GM21737 (cell line): ENCODE measurements around the gene KIRREL1.

Experiments
- ATAC-seq: cut with Tn5 transposase; IDR thresholded peaks from one replicate; pipeline ENCODE4 v1.9.1; 2021; ENCODE audit warnings: mild to moderate bottlenecking, moderate library complexity; ENCODE audit not compliant: unreplicated experiment

The KIRREL1 gene

DNA sequence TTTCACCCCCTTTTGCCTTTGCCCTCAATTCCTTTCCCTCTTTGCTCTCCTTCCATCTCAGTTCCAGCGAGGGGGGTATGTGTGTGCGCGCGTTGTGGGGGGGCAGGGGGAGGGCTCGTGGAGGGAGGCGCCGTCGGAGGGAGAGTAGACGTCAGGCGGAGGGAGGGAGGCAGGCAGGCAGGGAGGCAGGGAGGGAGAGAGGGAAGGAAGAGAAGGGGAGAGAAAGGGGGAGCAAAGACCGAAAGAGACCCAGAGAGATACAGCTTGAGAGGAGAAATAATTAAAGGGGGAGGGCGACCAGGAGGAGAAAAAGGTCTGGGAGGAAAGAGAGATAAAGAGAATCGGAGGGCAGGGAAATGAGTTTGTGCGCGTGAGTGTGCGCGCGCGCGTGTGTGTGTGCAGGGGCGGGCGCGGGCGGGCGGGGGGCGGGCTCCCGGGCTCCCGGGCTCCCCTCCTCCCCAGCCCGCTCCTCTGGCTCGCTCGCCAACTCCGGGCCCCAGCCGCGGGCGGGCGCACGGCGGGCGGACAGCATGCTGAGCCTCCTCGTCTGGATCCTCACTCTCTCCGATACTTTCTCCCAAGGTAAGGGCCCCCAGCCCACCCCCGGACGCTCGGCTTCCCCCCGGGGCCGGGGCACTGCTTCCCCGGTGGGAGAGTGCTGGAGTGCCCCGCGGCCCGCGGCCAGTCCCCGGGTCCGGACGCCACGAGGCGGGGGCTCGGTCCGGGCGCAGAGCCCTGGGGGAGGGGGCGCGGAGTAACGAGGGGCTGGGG lies at the start of gene KIRREL1:
Gene KIRREL1 (plus strand): TSS at position 499 of the 771 bp plus-strand sequence. CDS start 32 bp downstream, at position 531.
- ATAC-seq = no peak

DNA sequence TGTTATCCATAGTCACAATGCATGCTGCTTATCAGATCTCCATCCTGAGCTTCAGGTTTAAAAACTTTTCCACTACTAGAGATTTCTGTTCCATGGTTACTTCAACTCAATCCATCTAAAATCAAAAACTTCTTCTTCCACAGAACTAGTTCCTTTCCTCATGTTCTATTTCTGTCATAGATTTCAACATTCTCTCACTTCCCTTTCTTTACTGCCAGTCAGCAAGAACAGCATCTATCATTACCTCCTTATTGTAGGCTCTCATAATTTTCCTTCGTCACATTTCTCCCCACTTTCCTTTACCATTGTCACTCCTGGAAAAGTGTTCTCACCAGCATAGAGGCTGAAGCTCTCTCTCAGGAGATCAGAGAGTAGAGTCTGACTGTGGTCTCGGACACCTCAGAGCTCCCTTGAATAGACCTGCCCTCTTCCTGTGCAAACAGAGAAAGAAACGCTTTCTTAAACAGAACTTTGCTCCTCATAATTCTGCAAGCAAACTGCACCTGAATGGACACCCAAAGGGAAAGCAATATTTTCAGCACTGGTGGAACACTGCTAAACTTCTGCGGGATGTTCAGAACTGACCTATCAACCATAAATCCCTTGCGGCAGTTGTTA lies 48.7 kb upstream of the KIRREL1 start:
- no peak for ATAC-seq

DNA sequence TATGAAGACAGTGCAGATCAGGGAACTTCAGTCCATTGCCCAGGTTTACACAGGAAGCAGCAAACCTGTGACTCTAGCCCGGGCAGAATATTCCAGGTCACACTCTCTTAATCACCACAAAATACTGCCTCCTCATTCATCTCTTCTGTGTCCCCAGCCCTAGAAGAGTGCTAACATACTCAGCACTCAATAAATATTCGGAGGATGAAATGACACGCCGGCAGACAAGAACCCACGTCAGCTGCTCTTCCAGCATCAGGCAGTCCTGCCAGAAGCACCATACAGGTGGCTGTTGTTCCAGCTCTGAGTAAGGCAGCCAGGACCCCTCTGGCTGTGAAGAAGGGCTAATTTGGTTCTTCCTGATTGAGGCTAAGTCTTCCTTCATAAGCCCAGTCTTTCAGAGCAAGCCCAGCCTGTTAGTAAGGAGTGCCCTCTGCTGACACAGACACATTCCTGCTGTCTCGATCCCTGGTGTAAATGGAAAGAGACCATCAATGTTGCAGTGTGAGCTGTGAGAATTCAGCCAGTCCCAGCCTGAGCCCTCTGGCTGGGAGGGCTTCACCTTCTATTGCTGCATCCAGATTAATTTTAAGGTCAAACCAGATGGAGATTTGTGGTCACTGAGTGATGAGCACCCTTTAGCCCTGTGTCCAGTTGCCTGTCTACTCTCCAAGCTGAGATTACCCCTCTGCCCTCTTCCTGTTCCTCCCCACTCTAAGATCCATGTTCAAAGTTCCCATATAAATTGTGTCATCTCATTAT lies 45.0 kb upstream of the KIRREL1 start:
- no peak for ATAC-seq

DNA sequence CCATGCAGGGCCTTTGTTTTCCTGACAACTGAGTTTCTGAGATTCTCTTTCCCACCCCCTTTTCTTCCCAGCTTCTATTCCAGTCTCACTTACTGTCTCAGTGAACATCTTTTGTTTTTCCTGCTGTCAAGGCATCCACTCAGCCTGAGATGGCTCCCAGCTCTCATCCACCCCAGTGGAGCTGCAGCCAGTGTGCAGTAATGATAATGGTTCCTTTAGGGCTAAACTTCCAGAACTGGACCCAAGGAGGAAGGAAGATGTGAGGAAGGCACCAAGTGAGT lies 44.4 kb upstream of the KIRREL1 start:
- ATAC-seq = no peak

DNA sequence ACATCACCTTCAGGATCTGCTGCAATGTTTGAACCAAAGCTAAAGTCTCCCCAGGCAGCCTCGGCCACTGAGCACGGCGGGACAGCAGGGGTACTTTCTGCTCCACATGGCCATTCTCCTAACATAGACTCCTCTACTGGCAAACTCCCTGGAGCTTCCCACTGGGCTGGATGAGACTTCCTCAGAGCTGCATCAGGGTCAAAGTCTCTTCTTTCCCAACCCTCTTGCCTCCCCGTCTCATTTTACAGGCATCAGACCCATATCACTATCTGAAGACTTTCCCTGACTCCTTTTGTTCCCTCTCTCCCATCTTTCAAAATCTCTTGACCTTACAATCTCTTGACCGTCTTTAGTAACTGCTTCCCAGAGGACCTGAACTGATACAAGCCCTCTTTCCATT lies 42.2 kb upstream of the KIRREL1 start:
- no peak for ATAC-seq

DNA sequence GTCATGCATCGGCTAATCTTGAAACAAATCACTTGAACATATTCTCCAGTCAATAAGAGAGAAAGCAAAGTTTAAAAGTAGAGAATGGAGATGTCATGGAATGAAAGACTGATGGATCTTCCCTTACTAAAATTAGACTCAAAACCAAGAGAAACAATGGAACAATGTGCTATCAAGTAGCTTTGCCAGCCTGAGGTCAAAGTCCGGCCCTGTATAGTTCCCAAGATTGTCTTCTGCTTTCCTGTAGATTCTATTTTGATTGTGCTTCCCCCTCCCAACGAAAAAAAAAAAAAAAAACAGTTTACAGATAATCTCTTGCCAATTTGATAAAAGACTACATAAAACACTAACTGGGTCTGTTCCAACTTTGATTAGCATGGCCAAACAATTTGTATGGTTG lies 40.8 kb upstream of the KIRREL1 start:
- no peak for ATAC-seq

DNA sequence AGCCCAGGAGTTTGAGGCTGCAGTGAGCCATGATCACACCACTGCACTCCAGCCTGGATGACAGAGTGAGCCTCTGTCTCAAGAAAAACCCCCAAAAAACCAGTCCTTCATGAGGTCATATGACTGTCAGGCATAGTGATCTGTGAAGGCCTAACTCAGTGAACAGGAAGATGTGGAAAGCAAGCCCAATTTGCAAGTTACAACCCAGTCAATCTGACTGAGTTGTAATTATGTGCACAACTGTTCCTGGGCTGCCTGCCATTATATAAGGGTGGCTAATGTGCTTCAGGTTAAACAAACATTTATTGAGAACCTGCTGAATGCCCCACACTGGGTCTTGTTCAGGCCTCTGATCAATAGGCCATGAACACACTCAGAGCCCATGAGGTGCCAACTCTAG lies 38.2 kb upstream of the KIRREL1 start:
- no peak for ATAC-seq

DNA sequence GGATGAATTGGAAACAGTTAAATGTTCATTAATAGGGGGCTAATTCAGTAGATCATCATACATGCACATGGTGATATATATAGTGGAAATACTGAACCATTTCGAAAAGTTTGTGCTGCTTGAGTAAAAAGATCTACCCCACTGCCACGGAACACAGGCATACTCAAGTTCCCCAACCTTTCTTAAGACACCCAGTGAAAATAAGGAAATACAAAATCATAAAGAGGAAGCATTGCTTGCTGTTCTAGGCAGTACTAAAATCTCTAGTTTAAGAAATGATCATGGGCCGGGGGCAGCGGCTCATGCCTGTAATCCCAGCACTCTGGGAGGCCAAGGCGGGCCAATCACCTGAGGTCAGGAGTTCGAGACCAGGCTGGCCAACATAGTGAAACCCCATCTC lies 37.6 kb upstream of the KIRREL1 start:
- no peak for ATAC-seq

DNA sequence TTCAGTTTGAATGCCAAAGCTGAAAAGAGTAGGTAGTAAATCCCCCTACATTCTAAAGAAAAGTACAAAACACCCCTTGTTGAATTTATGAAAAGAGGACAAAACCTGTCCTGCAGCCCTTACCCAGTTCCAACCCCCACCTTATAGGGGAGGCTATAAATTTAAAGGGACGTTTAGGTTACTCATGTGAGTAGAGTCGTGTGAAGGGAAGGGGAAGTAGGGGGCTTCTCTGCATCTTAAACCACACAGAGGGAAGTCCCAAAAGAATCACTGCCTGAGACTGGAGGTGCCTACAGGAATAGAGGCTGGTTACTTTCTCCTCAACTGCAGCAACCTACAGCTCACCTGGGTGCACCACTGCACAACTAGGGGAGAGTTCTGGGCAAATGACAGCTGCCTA lies 36.7 kb upstream of the KIRREL1 start:
- no peak for ATAC-seq

DNA sequence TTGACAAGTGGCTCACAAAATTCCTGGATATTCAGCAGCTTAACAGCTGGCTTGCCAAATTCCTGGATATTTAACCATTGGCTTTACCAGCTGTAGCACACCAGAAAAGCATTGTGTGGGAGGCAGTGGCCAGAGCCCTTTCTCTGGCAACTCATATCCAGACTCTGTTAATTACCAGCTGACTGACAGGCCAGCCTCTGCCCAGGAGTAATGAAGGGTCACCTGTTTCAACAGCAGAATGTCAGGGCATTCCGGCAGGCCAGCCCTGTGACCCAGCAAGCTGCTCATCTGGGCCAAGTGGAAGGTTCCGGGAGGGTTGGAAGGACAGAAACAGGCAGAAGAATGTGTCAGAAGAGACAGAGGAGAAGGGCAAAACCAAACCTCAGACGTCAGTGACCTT lies 35.2 kb upstream of the KIRREL1 start:
- ATAC-seq = no peak

DNA sequence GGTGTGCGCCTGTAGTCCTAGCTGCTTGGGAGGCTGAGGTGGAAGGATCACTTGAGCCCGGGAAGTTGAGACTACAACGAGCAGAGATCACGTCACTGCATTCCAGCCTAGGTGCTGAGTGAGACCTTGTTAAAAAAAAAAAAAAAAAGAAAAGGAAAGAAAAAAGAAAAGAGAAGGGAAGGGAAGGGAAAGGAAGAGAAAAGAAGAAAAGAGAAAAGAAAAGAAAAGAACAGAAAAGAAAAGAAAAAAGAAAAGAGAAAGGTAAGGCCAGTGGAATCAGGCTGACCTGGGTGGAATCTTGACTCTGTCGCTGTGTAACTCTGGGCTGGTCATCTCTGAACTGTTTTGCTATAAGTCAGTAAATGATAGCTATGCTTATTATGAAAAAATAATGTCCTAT lies 33.7 kb upstream of the KIRREL1 start:
- ATAC-seq = no peak

DNA sequence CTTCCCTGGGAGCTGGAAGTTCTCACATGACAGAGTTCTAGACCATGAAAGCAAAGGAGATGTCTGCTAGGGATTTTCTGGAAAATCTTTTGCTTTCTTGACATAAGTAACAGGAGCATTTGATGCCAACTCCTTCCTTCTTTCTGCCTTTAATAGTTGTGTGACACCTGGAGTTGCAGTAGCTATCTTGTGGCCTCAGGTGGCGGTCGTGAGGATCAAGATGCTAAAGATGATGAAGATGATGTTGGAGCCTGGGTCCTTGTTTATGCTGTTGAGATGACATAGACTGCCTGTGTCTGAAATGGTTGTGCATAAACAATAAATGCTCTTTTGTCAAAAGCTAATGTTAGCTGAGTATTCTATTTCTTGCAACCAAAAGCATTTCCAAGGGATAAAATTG lies 32.7 kb upstream of the KIRREL1 start:
- ATAC-seq = no peak

DNA sequence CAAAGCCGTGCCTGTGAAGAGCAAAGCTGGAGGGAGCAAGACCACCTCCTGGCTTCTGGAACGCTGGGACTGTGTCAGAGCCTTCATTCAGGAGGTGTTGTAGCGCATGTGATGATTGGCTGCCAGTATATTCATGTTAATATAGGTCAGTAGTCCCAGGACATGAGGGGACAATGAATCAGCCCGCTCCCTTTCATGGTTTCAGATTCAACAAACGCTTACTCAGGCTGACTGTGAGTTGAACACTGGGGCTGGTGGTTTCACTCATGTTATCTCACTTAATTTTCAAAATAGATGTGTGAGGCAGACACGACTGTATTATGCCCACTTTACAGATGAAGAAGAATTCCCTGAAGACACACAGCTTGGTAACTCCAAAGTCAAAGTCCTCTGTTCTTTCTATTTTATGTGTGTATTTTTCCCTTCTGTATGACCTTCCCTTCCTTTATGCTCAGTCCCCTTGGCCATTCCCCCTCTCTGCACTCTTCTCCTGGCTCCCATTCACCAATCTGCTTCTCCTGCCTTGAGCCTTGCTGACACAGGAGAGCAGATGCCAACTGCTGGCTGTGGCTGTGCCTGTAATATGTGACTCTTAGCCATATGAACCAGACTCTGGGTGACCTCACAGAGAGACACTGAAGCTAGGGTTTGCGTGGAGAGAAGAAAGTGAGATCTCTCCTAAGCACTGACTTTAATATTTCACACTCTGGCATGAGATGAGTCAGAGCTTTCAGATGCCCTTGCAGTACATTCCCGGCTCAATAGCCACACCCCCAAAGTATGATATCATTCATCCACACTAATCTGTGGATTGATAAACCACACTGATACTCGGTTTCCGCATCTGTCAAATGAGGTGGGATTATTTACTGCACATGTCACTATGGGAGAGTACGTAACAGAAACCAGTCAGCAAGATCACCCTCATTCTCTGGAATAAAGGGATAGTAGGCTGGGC lies 31.4 kb upstream of the KIRREL1 start:
- ATAC-seq = no peak

DNA sequence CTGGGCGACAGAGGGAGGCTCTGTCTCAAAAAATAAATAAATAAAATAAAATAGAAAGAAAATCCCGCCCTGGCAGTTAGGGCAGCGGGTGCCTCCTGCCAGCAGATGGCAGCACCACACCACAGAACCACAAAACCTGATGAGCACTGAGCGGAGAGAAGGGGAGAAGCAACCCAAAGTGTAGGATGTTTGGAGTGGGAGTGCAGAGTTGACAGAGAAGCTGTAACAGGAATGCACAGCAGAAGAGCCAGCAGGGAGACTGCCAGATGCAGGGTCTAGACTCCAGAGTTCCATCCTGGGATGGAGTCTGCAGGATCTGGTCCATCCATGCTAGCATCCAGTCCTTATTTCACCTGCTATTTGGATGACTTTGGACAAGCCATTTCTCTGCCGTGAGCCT lies 29.7 kb upstream of the KIRREL1 start:
- ATAC-seq = no peak

DNA sequence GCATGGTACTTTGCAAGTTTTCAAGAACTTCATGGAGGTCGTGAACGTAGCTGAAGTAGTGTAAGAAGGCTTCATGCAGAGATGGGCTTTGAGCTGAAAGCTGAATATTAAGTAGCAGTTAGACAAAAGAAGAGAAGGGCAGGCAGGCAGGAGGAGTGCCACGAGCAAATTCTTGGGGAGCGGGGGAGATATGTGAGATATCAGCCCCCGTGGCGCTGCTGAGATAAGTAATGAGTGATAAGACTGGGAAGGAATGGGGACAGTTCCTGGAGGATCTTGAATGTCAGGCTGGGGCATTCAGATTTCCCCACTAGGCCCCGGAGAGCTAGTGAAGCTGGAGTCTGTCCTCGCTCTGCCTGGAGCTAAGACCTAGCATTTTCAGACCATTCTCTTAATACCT lies 27.9 kb upstream of the KIRREL1 start:
- no peak for ATAC-seq

DNA sequence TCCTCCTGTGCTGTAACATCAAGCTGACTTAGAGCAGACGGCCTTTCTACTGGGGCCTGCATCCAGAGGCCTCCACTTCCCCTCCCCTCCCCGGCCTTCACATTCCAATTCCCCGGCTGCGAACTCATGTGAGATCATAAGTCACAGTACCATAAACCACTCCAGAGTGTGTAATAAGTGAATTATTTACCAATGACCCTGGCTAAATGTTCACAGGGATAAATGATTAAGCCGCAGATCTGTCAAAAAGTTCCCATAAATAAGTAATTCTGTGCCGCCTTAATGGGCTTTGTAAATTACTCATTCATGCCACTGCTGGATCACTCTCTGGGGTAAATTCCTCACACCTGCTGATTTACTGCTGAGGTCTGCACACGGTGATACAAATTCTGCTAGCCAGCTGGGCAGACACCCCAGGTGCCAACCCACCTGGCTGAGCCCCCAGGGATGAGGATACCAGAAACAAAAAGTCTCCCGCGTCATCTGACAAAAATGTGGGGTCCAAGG lies 27.4 kb upstream of the KIRREL1 start:
- ATAC-seq = no peak

DNA sequence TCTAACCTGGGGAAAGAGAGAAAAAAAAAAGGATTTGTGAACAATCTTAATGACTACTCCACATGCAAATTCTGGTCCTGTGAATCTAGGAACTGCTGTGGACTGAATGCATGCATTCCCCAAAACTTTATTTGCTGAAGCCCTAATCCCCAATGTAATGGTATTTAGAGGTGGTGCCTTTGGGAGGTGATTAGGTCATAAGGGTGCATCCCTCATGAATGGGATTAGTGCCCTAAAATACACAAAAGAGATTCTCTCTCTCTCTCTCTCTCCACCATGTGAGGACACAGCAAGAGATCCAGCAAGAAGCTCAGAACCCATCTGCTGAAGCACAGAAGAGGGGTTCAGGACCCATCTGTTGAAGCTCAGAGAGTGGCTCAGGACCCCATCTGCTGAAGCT lies 26.2 kb upstream of the KIRREL1 start:
- ATAC-seq = no peak

DNA sequence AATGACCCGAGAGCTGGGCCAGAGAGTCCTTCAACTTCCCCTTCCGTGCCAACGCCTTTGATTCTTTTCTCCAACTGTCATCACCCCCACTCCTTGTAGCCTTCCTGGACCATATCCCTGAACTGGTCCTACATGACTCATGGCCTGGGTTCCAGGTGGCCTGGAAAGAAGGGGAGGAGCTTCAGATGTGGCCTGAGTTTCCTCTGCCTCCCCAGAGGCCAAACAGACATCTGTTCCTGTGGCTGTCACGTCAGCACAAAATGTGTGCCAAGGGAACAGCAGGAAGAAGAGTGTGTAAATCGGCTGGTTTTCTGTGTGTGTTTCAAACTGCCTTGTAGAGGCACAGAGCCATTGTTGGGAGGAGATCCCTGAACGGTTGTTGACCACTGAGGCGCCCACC lies 24.9 kb upstream of the KIRREL1 start:
- ATAC-seq = no peak

DNA sequence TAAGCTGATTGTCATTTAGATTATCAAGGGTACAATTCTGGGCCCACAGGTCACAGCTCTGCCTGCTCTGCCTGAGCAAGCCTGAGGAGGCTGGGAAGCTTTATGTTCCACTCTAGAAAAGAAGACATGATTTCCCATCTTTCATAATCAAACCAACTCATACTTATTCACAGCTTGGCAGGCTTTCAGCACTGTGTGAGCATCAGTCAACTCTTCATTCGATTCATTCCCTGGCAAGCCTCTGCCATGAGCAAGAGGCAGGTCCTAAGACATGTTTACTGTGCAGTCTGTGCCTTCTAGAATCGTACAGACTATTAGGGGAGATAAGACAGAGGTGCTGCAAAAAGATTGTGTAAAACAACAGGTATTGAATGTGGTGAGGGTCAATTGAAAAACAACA lies 24.5 kb upstream of the KIRREL1 start:
- no peak for ATAC-seq

DNA sequence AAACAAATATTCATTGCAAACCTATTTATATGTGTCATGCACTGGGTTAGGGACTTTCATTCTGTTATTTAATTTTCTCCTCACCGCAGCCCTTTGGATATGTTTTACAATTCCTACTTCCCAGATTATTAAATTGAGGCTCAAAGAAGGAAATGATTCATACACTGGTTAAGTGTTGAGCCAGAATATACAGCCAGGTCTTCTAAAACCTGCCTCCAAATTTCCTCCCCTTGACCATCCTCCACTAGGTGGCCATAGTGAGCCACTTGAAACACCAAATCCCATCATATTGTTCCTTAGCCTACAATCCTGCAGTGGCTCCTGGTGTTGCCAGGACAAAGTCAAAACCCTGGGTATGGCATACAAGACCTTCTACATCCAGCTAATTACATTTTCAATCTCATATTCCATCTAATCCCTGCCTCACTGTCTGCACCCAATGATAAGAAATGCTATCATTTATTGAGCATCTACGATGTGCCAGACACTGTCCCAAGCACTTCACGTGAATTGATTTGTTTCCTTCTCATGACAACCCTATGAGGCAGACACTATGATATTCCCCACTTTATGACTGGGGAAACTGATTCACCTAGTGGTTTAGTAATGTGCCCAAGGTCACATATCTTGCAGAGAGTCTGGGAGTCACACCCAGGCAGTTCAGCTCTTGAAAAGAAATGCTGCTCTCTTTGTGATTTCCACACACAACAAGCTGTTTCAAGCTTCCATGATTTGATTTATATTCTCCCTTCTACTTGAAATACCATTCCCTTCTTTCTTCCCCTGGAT lies 23.6 kb upstream of the KIRREL1 start:
- ATAC-seq = no peak
